Kidney (tissue), 14 donors: ENCODE results near the gene NOL6. TPM values are rescaled to one million over a fixed set of nuclear protein-coding genes. Genes with fewer than 3 reads are reported as not detected.

Source experiments
- DNase-seq, 5 donors: peaks; one replicate each; pipeline ENCODE4 v3.0.0-alpha.2; 2013 to 2020
- FAIRE-seq: peaks from 2 replicates; lab custom pipeline; 2012; peaks lifted over from hg19 to GRCh38; lab: Jason Lieb, UNC
- H3K27ac ChIP-seq, 2 donors: one replicate each; pipeline ENCODE4 v1.7.0; 2013; ENCODE audit warnings: low read depth in 2 of 2, low read length in 2 of 2, inconsistent platforms in 1 of 2
- H3K27me3 ChIP-seq: one replicate; pipeline ENCODE4 v1.7.1; 2013; ENCODE audit warnings: low read length, inconsistent platforms; ENCODE audit not compliant: control insufficient read depth, insufficient read depth
- H3K36me3 ChIP-seq, 3 donors: one replicate each; pipeline versions ENCODE4 v1.7.0 to v1.7.1; 2013; ENCODE audit warnings: low read length in 3 of 3, control low read depth in 1 of 3, inconsistent platforms in 1 of 3; ENCODE audit not compliant: insufficient read depth in 3 of 3, control insufficient read depth in 2 of 3
- H3K4me1 ChIP-seq, 3 donors: one replicate each; pipeline versions ENCODE4 v1.7.0 to v1.7.1; 2013; ENCODE audit warnings: low read length in 3 of 3, inconsistent platforms in 1 of 3, low read depth in 1 of 3; ENCODE audit not compliant: control insufficient read depth in 2 of 3, insufficient read depth in 2 of 3
- H3K4me3 ChIP-seq, 3 donors: one replicate each; pipeline versions ENCODE4 v1.7.0 to v1.8.1; 2013; ENCODE audit warnings: low read length in 3 of 3, control low read depth in 1 of 3, inconsistent platforms in 1 of 3
- H3K9ac ChIP-seq, 3 donors: one replicate each; pipeline versions ENCODE4 v1.7.0 to v1.7.1; 2013; ENCODE audit warnings: low read length in 3 of 3, control low read depth in 1 of 3, inconsistent platforms in 1 of 3
- H3K9me3 ChIP-seq, 3 donors: one replicate each; pipeline versions ENCODE4 v1.7.0 to v1.7.1; 2013; ENCODE audit warnings: low read length in 3 of 3, control low read depth in 1 of 3, inconsistent platforms in 1 of 3; ENCODE audit not compliant: control insufficient read depth in 2 of 3, insufficient read depth in 1 of 3
- intact Hi-C: fragments of 100-400 bp; cut with DNase I; formaldehyde crosslinking; loops from one replicate; pipeline ENCODE4 v1.11.1; 2022
- polyA plus RNA-seq: library from polyadenylated mRNA; stranded (reverse); fragments of 350-450 nt; fragmentation: Illumina TruSeq; extraction: RNeasy Lipid Tissue Mini Kit (QIAGEN cat#74804); gene quantifications from one replicate; pipeline ENCODE4 v1.2.3, GENCODE V29; 2014; ENCODE audit warnings: low read depth, low replicate concordance; ENCODE audit not compliant: insufficient read depth
- total RNA-seq: library from RNA; stranded (reverse); fragmentation: NEBNext Ultra II Directional; extraction: Animal tissue kit (Norgen Biotek cat#: 25700); gene quantifications from one replicate; pipeline ENCODE4 v1.2.1, GENCODE V29; 2021
- TF ChIP-seq, protein P1 (sequence below): IDR thresholded peaks from 3 replicates; pipeline ENCODE4 v1.5.1; 2012; ENCODE audit warnings: mild to moderate bottlenecking, moderate library complexity, borderline replicate concordance; ENCODE audit not compliant: insufficient read depth; ENCODE audit errors: extremely low read depth
- donor health status: control.
- donor health status: control.
- donor health status: control.
- donor health status: control.
- donor health status: control.
- donor health status: DM: yes; HTN: yes; CAD: no.
- donor health status: Normal renal cell carcinoma (clear cell type).

The NOL6 gene
- total and polyA plus RNA-seq, 2 donors from 2014 or later: 10.8 to 32.8 TPM

DNA sequence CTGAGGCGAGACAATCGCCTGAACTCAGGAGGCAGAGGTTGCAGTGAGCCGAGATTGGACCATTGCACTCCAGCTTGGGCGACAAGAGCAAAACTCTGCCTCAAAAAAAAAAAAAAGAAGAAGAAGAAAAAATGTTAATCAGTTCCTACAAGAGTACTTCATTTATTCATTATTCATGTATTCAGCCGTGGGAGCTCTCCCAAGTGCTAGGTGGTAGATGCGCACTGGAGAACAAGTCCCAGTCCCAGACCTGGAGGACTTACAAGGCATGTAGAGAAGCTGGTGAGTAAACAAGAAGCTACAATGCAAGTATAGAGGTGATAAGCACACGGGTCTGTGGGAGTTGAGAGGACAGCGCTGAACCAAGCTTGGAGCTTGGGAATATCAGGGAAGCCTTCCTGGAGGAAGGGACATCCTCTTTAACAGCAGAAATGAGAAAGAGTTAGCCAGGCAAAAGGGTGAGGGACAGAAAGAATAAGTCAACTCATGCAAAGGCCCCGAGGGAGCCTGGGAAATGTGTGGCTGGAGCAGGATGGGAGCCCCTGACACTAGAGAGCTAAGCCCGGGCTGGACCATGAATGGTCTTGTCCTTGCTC lies 53.9 kb downstream of the NOL6 start:
- intact Hi-C loops: no loop called here
- no peaks in the 10 kb centered on the region for H3K9me3 ChIP-seq
- H3K27me3 ChIP-seq: no peaks in the 10 kb centered on the region
- H3K36me3 ChIP-seq: no peaks in the 10 kb centered on the region
- peaks cover 0 to 8% (median 0%) of the 10 kb centered on the region in 3 donors for H3K4me1 ChIP-seq
- H3K4me3 ChIP-seq: no peak overlapping the region
- FAIRE-seq (no peak), DNase-seq (no peak)
- H3K27ac ChIP-seq: no peak overlapping the region
- TF ChIP-seq, protein P1, sequence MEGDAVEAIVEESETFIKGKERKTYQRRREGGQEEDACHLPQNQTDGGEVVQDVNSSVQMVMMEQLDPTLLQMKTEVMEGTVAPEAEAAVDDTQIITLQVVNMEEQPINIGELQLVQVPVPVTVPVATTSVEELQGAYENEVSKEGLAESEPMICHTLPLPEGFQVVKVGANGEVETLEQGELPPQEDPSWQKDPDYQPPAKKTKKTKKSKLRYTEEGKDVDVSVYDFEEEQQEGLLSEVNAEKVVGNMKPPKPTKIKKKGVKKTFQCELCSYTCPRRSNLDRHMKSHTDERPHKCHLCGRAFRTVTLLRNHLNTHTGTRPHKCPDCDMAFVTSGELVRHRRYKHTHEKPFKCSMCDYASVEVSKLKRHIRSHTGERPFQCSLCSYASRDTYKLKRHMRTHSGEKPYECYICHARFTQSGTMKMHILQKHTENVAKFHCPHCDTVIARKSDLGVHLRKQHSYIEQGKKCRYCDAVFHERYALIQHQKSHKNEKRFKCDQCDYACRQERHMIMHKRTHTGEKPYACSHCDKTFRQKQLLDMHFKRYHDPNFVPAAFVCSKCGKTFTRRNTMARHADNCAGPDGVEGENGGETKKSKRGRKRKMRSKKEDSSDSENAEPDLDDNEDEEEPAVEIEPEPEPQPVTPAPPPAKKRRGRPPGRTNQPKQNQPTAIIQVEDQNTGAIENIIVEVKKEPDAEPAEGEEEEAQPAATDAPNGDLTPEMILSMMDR: no peak
- no peak overlapping the region for H3K9ac ChIP-seq

DNA sequence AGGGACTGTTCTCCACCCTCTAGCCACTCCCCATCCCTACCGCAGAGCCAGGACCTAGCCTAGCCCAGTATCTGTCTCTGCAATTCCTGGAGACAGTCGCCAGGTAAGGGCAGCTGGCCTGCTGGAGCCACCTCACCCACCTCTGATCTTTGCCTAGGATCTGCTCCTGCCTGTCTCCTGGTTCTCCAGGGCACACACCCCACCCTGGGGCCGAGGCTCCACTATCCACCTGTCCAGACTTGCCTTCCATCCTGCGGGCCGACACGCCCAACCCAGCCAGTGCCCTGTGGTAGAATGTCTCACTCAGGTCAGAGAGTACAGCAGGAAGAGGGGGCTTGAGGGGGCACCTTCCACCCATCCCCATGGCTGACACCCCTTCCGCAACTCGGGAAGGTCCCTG lies 55.6 kb downstream of the NOL6 start:
- Histone ChIP-seq H3K27ac (no peak overlapping the region), H3K9ac (no peak overlapping the region), H3K4me1 (peaks cover 0 to 8% (median 0%) of the 10 kb centered on the region in 3 donors), H3K4me3 (no peak overlapping the region), H3K27me3 (no peaks in the 10 kb centered on the region), H3K36me3 (no peaks in the 10 kb centered on the region), H3K9me3 (no peaks in the 10 kb centered on the region)
- TF ChIP-seq, protein P1: no peak
- intact Hi-C loops: no loop called here
- FAIRE-seq (no peak), DNase-seq (no peak)

DNA sequence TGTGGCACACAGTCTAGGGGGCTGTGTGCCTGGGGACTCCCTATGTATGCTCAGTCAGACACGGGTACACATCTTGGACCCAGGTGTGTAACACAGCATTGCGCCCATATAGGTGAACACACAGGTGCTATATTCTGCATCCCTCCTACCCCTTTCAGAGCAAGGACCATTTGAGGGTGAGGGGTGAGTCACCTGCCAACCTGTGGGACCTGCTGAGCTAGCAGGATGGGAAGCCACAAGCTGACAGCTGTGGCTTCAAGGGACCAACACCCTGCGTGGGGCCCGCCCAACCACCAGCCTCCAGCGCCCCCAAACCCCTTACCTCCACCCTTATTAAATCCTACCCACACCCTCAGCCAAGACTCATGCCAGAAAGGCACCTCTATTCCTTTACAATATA lies 56.7 kb downstream of the NOL6 start:
- H3K4me3 ChIP-seq: no peak overlapping the region
- H3K9ac ChIP-seq: no peak overlapping the region
- intact Hi-C loops: no loop called here
- H3K27ac ChIP-seq: no peak overlapping the region
- H3K4me1 ChIP-seq: peaks cover 0 to 8% (median 0%) of the 10 kb centered on the region in 3 donors
- H3K27me3 ChIP-seq: no peaks in the 10 kb centered on the region
- DNase-seq: no peak
- H3K36me3 ChIP-seq: no peaks in the 10 kb centered on the region
- TF ChIP-seq, protein P1: no peak
- FAIRE-seq: no peak
- H3K9me3 ChIP-seq: no peaks in the 10 kb centered on the region

DNA sequence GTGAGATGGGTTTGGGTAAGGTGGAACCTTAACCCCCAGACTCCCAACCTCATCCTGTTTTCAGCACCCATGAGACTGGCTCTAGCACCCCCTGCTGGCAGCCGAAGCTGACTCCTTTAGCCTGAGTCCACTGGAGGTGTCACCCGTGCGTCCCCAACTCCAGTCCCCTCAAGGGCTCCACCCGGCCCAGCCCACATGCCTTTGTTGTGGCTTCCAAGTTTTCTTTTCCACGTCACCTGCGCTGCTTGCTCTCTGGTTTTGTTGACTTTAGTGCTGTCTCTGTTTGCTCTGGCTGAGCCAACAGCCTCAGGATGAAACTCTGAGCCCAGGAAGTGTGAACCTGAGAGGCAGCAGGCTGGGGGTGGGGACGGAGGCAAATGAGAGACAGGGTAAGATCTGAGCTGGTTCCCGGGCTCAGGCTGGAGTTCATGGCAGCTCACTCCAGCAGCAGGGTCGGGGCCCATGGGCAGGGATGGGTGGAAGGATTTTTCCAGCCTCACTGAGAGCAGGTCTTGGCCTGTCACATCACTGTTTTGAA lies 58.2 kb downstream of the NOL6 start:
- no peak overlapping the region for H3K27ac ChIP-seq
- peak; percentile 44 to 90 (median 68) for DNase-seq
- no peak overlapping the region for H3K4me3 ChIP-seq
- no peaks in the 10 kb centered on the region for H3K9me3 ChIP-seq
- FAIRE-seq: no peak
- peaks cover 0 to 8% (median 0%) of the 10 kb centered on the region in 3 donors for H3K4me1 ChIP-seq
- TF ChIP-seq, protein P1: peak; percentile 55
- H3K9ac ChIP-seq: no peak overlapping the region
- intact Hi-C loops: no loop called here
- H3K36me3 ChIP-seq: no peaks in the 10 kb centered on the region
- no peaks in the 10 kb centered on the region for H3K27me3 ChIP-seq
